GM18873 (cell line): ENCODE data around the gene WNK2.
"Not testable (repeated sequence)": the region's sequence is repeated elsewhere in the genome, so short reads cannot be mapped to it uniquely, and the experiment has no call there.

ENCODE experiments used
- ATAC-seq: cut with Tn5 transposase; IDR thresholded peaks from one replicate; pipeline ENCODE4 v1.9.1; 2021; ENCODE audit warnings: mild to moderate bottlenecking, moderate library complexity, moderate number of reproducible peaks; ENCODE audit not compliant: unreplicated experiment, low FRiP score

WNK2 gene

DNA sequence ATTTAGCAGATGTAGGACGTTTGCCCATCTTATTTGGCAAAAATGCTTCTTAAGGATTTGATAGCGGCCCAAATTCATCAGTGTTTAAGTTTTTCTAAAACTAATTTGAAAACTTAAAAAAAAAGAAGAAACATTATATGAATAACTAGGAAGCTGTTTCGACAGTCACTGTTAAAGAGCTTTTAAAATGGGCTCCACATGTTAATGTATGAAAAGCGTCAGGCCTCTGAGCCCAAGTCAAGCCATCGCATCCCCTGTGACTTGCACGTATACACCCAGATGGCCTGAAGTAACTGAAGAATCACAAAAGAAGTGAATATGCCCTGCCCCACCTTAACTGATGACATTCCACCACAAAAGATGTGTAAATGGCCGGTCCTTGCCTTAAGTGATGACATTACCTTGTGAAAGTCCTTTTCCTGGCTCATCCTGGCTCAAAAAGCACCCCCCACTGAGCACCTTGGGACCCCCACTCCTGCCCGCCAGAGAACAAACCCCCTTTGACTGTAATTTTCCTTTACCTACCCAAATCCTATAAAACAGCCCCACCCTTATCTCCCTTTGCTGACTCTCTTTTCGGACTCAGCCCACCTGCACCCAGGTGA, 163.5 kb downstream of the WNK2 start:
- not testable (repeated sequence) for ATAC-seq

GRCh38 chr9:93353413-93354310, 169.7 kb downstream of the WNK2 start:
- ATAC-seq: not testable (repeated sequence)

DNA sequence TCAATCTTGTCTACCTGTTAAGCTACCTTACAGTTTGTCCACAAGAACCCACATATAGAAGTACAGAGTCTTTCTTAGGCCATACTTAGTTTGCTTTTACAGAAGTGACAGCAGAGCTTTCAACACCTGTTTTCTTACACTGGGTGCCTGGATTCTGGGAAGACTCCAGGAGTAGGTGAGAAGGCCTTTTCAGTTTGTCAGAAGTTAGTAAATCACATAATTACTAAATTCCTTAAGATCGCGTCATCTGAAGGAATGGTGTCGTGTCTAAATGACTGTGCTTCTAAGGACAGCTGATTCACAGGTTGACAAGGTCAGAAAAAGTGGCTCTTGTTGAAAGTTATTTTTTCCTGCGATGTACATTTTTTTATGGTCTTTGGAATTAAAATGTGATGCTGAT, 170.5 kb downstream of the WNK2 start:
- ATAC-seq: no peak

- ATAC-seq: no peak
Observed at GRCh38 chr9:93355827-93356226, 171.9 kb downstream of the WNK2 start.

DNA sequence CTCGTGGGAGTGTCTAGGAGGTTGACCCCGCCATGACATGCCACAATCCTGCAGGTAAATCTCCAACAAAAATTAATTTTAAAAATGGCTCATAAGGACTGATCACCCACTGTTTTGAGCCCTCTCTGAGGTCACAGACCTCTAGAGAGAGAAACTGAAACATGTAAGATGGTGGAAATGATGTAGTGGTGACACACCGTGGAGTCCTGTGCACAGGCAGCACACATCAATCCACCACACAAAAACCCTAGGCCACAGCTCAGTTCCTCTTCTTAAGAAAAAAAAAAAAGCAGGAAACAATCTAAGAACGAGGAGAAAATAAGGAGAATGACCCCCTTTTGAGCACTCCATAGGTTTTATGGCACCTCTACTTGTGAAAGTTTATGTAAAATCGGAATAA, 173.7 kb downstream of the WNK2 start:
- ATAC-seq: no peak

DNA sequence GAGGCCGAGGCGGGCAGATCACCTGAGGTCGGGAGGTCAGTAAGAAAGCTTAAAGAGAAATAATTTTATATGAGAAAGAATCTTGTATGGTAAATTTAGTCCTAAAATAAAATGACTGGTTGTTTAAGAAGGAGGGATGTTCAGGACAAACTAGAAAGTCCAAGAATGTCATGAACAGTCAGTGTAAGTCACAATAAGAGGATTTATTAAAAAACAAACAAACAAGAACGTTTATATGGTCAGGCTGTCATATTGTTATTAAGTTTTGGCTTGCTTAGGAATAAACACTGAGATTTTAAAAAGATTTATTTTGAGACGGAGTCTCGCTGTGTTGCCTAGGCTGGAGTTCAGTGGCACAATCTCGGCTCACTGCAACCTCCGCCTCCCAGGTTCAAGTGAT, 176.0 kb downstream of the WNK2 start:
- not testable (repeated sequence) for ATAC-seq

GRCh38 chr9:93361995-93362394, 178.1 kb downstream of the WNK2 start:
- no peak for ATAC-seq

GRCh38 chr9:93364734-93365426, 180.9 kb downstream of the WNK2 start:
- no peak for ATAC-seq

DNA sequence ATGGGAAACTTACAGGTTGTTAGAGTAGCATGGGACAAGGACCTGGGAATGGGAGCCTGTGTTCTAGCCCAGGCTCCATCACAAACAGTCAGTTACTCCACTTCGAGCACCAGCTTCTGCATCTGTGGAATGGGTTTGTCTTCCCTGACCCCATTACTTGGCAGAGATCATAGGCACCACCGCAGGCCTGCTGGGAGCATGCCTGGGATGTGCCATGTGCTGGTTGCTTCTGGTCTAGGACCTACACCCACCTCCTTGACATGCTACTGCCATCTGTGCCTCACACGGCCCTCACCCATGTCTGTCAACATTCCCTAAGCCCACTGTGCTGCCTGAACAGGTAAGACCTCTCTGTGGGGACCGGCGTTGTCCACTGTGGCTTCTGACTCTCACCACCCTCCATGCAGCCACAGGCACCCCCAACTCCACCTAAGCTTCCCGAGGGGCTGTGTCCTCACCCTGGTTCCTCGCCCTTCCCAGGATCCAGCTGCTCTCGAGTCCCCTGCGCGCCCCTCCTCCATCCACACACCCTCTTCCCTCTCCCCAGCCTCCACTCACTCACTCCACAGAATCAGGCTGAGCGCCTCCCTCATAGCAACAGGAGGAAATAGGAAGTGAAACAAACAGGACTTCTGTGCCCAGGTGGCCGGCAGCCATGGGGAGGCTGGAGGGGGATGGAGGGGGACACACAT, 181.6 kb downstream of the WNK2 start:
- ATAC-seq: no peak

GRCh38 chr9:93366119-93366447, 182.1 kb downstream of the WNK2 start:
- no peak for ATAC-seq

DNA sequence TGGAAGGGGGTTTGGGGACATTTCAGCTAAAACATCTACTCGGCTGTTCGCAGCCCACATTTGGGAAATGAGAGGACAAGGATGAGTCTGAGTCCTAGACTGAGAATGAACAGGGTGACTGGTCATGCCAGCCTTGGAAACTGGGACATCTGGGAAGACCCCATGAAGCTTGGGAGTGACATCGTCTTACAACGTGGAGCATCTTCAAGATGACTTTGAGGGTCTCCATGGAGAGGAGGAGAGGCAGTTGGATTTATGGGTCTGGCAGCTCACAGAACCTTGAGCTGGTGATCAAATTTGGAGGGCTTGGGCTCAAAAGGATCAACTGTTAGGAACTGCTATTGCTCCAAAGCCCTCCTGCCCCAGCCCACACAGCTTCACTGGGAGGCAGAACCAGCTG, 182.5 kb downstream of the WNK2 start:
- not testable (repeated sequence) for ATAC-seq

- no peak for ATAC-seq
Observed at GRCh38 chr9:93368437-93368836, 184.5 kb downstream of the WNK2 start.

DNA sequence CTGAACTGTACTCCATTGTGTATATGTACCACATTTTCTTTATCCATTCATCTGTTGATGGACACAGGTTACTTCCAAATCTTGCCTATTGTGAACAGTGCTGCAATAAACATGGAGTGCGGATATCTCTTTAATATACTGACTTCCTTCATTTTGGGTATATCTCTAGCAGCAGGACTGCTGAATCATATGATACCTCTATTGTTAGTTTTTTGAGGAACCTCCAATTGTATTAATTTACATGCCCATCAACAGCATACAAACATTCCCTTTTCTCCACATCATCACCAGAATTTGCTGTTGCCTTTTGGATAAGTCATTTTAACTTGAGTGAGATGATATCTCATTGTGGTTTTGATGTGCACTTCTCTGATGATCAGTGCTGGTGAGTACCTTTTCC, 185.7 kb downstream of the WNK2 start:
- no peak for ATAC-seq
